ENCODE results near the gene PSMD4. TPM values are rescaled to one million over a fixed set of nuclear protein-coding genes. Genes with fewer than 3 reads are reported as not detected.

PSMD4 gene
- total RNA-seq, 6 experiments from 2014 or later, result 72.2 to 95.6 (median 79.1) TPM

GRCh38 chr1:151315565-151316235 lies 61.2 kb downstream of the PSMD4 start:
- peaks cover 6 to 42% (median 24%) of the 10 kb centered on the region in 4 donors for H3K4me1 ChIP-seq
- WGBS (ENCODE audit: insufficient coverage, low coverage, low lambda C conversion rate, missing lambda C conversion rate), result 70% methylated on average over 8 of the region's 17 CpGs
- no peak overlapping the region for H3K4me3 ChIP-seq
- H3K27ac ChIP-seq, result no peak overlapping the region
- no peaks in the 10 kb centered on the region for H3K27me3 ChIP-seq
- intact Hi-C loops (cut with DNase I), result no loop called here
- DNase-seq (no peak), ATAC-seq (no peak)
- H3K9me3 ChIP-seq, result no peaks in the 10 kb centered on the region
- TF ChIP-seq POLR2A (IDR thresholded peaks at IDR 0.05), result no peak
- TF ChIP-seq CTCF (IDR thresholded peaks at IDR 0.05), result no peak
- peaks cover 0 to 33% (median 9%) of the 10 kb centered on the region in 4 donors for H3K36me3 ChIP-seq

Small RNA genes lying within 50 kb of the gene (small RNA-seq; reads per million reads assigned to genes)
- 0 reads per million in 2 experiments for gene RN7SL444P

Other genes starting within 250 kb of the PSMD4 start
- 10 to 100 TPM; 10.1 to 19.7 (median 15.4) TPM for gene MINDY1, start 247.8 kb upstream of the PSMD4 start, total RNA-seq
- gene PRUNE1, start 246.3 kb upstream of the PSMD4 start, total RNA-seq, result 10 to 100 TPM in 4 of 6 experiments, 1 to 10 TPM in 2; 4.7 to 12.0 (median 10.1) TPM
- gene BNIPL, start 218.1 kb upstream of the PSMD4 start, total RNA-seq, result under 1 TPM in 5 of 6 experiments, not detected in 1; 0.12 to 0.76 (median 0.42) TPM
- gene C1orf56, start 207.0 kb upstream of the PSMD4 start, total RNA-seq, result 1 to 10 TPM; 2.4 to 5.7 (median 3.8) TPM
- 10 to 100 TPM; 15.9 to 37.5 (median 27.3) TPM for gene CDC42SE1, start 195.1 kb upstream of the PSMD4 start, total RNA-seq
- under 1 TPM; 0.24 to 0.56 (median 0.40) TPM for gene MLLT11, start 194.3 kb upstream of the PSMD4 start, total RNA-seq
- 1 to 10 TPM; 2.0 to 6.5 (median 5.0) TPM for gene GABPB2, start 184.0 kb upstream of the PSMD4 start, total RNA-seq
- gene SEMA6C, start 108.1 kb upstream of the PSMD4 start, total RNA-seq, result 1 to 10 TPM in 5 of 6 experiments, under 1 TPM in 1; 0.87 to 8.3 (median 4.1) TPM
- gene TNFAIP8L2, start 98.1 kb upstream of the PSMD4 start, total RNA-seq, result 1 to 10 TPM; 1.1 to 4.2 (median 2.2) TPM
- gene LYSMD1, start 88.8 kb upstream of the PSMD4 start, total RNA-seq, result 1 to 10 TPM; 2.7 to 6.4 (median 4.5) TPM
- gene SCNM1, start 88.6 kb upstream of the PSMD4 start, total RNA-seq, result 10 to 100 TPM in 2 of 6 experiments, 1 to 10 TPM in 4; 7.5 to 13.2 (median 8.5) TPM
- not detected for gene TMOD4, start 78.8 kb upstream of the PSMD4 start, total RNA-seq
- gene VPS72, start 64.5 kb upstream of the PSMD4 start, total RNA-seq, result 10 to 100 TPM; 10.0 to 19.2 (median 14.7) TPM
- gene PIP5K1A, start 56.2 kb upstream of the PSMD4 start, total RNA-seq, result 10 to 100 TPM; 13.9 to 22.1 (median 17.2) TPM
- 10 to 100 TPM in 3 of 6 experiments, 1 to 10 TPM in 3; 7.6 to 14.2 (median 10.1) TPM for gene ZNF687, start 27.6 kb downstream of the PSMD4 start, total RNA-seq
- 10 to 100 TPM; 20.0 to 24.7 (median 22.7) TPM for gene PI4KB, start 72.7 kb downstream of the PSMD4 start, total RNA-seq
- 10 to 100 TPM in 5 of 6 experiments, 1 to 10 TPM in 1; 9.8 to 23.0 (median 16.8) TPM for gene RFX5, start 92.5 kb downstream of the PSMD4 start, total RNA-seq
- 100 to 1,000 TPM in 4 of 6 experiments, 10 to 100 TPM in 2; 83.4 to 423 (median 208) TPM for gene SELENBP1, start 118.0 kb downstream of the PSMD4 start, total RNA-seq
- gene PSMB4, start 144.8 kb downstream of the PSMD4 start, total RNA-seq, result 100 to 1,000 TPM; 125 to 174 (median 151) TPM
- 10 to 100 TPM; 13.5 to 44.9 (median 29.9) TPM for gene POGZ, start 204.8 kb downstream of the PSMD4 start, total RNA-seq